Peyer's patch (tissue), 4 donors: Measurements from ENCODE around the gene PDE5A.

Experiments used
- CTCF ChIP-seq, 6 experiments: fragments of 450-650 bp in 4 of 6; fragments of 200-600 bp in 2 of 6; sonication (generic) in 1 of 6; IDR thresholded peaks; one replicate each; pipeline ENCODE4 v1.5.1; 2017 to 2019; ENCODE audit warnings: antibody characterized with exemption in 6 of 6, mild to moderate bottlenecking in 3 of 6, moderate library complexity in 1 of 6
- POLR2A ChIP-seq, 2 donors: fragments of 450-650 bp; IDR thresholded peaks; one replicate each; pipeline ENCODE4 v1.5.1; 2017; ENCODE audit warnings: antibody characterized with exemption in 2 of 2, mild to moderate bottlenecking in 2 of 2, moderate library complexity in 2 of 2

- TF ChIP-seq CTCF (IDR thresholded peaks at IDR 0.05) (no peak), POLR2A (IDR thresholded peaks at IDR 0.05) (no peak)
Measured at GRCh38 chr4:119504616-119505015, 124.0 kb downstream of the PDE5A start.
